ENCODE measurements around the gene GMEB1. TPM values are rescaled to one million over a fixed set of nuclear protein-coding genes. Genes with fewer than 3 reads are reported as not detected.
"Not testable (repeated sequence)": the region's sequence is repeated elsewhere in the genome, so short reads cannot be mapped to it uniquely, and the experiment has no call there.

Gene GMEB1
- total RNA-seq, 1 donor: 9.1 TPM

- peak; percentile 52 for TF ChIP-seq CTCF (IDR thresholded peaks at IDR 0.05; ENCODE audit: insufficient read depth, low read depth, low read length)
- DNase-seq (ENCODE audit: low read depth): peak; percentile 61
- not testable (repeated sequence) for H3K4me3 ChIP-seq (ENCODE audit: low read depth, low read length)
These were observed 14.7 kb upstream of the GMEB1 start for GRCh38 chr1:28653870-28654269.

- DNase-seq (ENCODE audit: low read depth): not testable (repeated sequence)
These were observed 12.9 kb upstream of the GMEB1 start for GRCh38 chr1:28655448-28656311.

GRCh38 chr1:28656335-28656734, 12.2 kb upstream of the GMEB1 start:
- no peak overlapping the region for H3K4me3 ChIP-seq (ENCODE audit: low read depth, low read length)
- no peak for TF ChIP-seq CTCF (IDR thresholded peaks at IDR 0.05; ENCODE audit: insufficient read depth, low read depth, low read length)
- DNase-seq (ENCODE audit: low read depth): no peak

More at GRCh38 chr1:28655448-28656311, 12.9 kb upstream of the GMEB1 start:
- H3K4me3 ChIP-seq (ENCODE audit: low read depth, low read length): not testable (repeated sequence)

GRCh38 chr1:28663871-28664470, 4.6 kb upstream of the GMEB1 start:
- no peak for TF ChIP-seq CTCF (IDR thresholded peaks at IDR 0.05; ENCODE audit: insufficient read depth, low read depth, low read length)
- no peak overlapping the region for H3K4me3 ChIP-seq (ENCODE audit: low read depth, low read length)
- DNase-seq (ENCODE audit: low read depth): no peak

- DNase-seq (ENCODE audit: low read depth): no peak
- H3K4me3 ChIP-seq (ENCODE audit: low read depth, low read length): no peak overlapping the region
- TF ChIP-seq CTCF (IDR thresholded peaks at IDR 0.05; ENCODE audit: insufficient read depth, low read depth, low read length): no peak
These were observed 1.8 kb upstream of the GMEB1 start for GRCh38 chr1:28666806-28667205.

GRCh38 chr1:28668956-28669723, 556 bp downstream of the GMEB1 start:
- H3K4me3 ChIP-seq (ENCODE audit: low read depth, low read length): peak overlapping the region; percentile 86
- TF ChIP-seq CTCF (IDR thresholded peaks at IDR 0.05; ENCODE audit: insufficient read depth, low read depth, low read length): no peak
- DNase-seq (ENCODE audit: low read depth): peak; percentile 51

GRCh38 chr1:28671254-28671780, 2.7 kb downstream of the GMEB1 start:
- no peak for TF ChIP-seq CTCF (IDR thresholded peaks at IDR 0.05; ENCODE audit: insufficient read depth, low read depth, low read length)
- DNase-seq (ENCODE audit: low read depth): no peak
- H3K4me3 ChIP-seq (ENCODE audit: low read depth, low read length): no peak overlapping the region

- DNase-seq (ENCODE audit: low read depth); H3K4me3 ChIP-seq (ENCODE audit: low read depth, low read length): not testable (repeated sequence)
These were observed 4.4 kb downstream of the GMEB1 start for GRCh38 chr1:28672971-28673370.
